H1 (cell line): ENCODE measurements around the gene ACSF2. TPM values are rescaled to one million over a fixed set of nuclear protein-coding genes. Genes with fewer than 3 reads are reported as not detected.

Experiments
- CTCF ChIA-PET: fragments of 300-600 bp; sonication (Branson Sonifier 250); formaldehyde crosslinking; loops from one replicate; lab custom pipeline; 2021; ENCODE audit not compliant: partially characterized antibody; lab: Charles Lee
- POLR2A ChIA-PET: fragments of 300-600 bp; sonication (Branson Sonifier 250); formaldehyde crosslinking; loops from one replicate; lab custom pipeline; 2021; ENCODE audit warnings: inconsistent platforms; ENCODE audit not compliant: partially characterized antibody; lab: Charles Lee
- DNase-seq, 2 experiments: peaks; one replicate each; pipeline versions ENCODE4 v3.0.0 to v3.0.0-alpha.2; 2010 to 2022; ENCODE audit warnings: low spot score in 2 of 2, low read depth in 1 of 2, mixed read lengths in 1 of 2
- FAIRE-seq: peaks from 2 replicates; lab custom pipeline; 2011; peaks lifted over from hg19 to GRCh38; lab: Jason Lieb, UNC
- H2AFZ ChIP-seq: 2 replicates; pipeline ENCODE4 v1.8.1; 2012; ENCODE audit warnings: low read length, inconsistent platforms
- H2AK5ac ChIP-seq: 2 replicates; pipeline ENCODE4 v1.6.1; 2013; ENCODE audit warnings: low read depth, low read length
- H2BK120ac ChIP-seq: replicated peaks from 2 replicates; pipeline ENCODE3; 2013; ENCODE audit warnings: low read depth, low read length, inconsistent platforms
- H2BK12ac ChIP-seq: 2 replicates; pipeline ENCODE4 v1.6.1; 2013; ENCODE audit warnings: low read depth, low read length
- H2BK15ac ChIP-seq: 2 replicates; pipeline ENCODE4 v1.6.1; 2013; ENCODE audit warnings: low read length
- H2BK20ac ChIP-seq: 2 replicates; pipeline ENCODE4 v1.6.1; 2013; ENCODE audit warnings: low read length
- H2BK5ac ChIP-seq: 2 replicates; pipeline ENCODE4 v1.6.1; 2013; ENCODE audit warnings: low read depth, low read length
- H3K14ac ChIP-seq: 2 replicates; pipeline ENCODE4 v1.6.1; 2013; ENCODE audit warnings: inconsistent platforms; ENCODE audit not compliant: insufficient read length
- H3K18ac ChIP-seq: 2 replicates; pipeline ENCODE4 v1.6.1; 2013; ENCODE audit warnings: low read length; ENCODE audit errors: extremely low read depth
- H3K23ac ChIP-seq: 2 replicates; pipeline ENCODE4 v1.6.1; 2013; ENCODE audit warnings: inconsistent platforms; ENCODE audit not compliant: insufficient read length
- H3K23me2 ChIP-seq: 2 replicates; pipeline ENCODE4 v1.6.1; 2013; ENCODE audit warnings: low read depth, low read length
- H3K27ac ChIP-seq: 2 replicates; pipeline ENCODE4 v1.6.1; 2011; ENCODE audit warnings: low read depth, low read length, inconsistent platforms
- H3K27me3 ChIP-seq, 4 experiments: replicated peaks in 1 of 4; 1 replicate in 1 of 4; 2 replicates in 3 of 4; pipeline versions ENCODE4 v1.6.1 to v1.8.1; 2011 to 2013; ENCODE audit warnings: low read length in 3 of 4, mild to moderate bottlenecking in 3 of 4, inconsistent platforms in 2 of 4, mixed read lengths in 2 of 4, moderate library complexity in 1 of 4; ENCODE audit not compliant: control insufficient read depth in 3 of 4, insufficient read depth in 3 of 4; ENCODE audit errors: extremely low read depth in 1 of 4
- H3K36me3 ChIP-seq, 4 experiments: 2 replicates each; pipeline versions ENCODE4 v1.6.1 to v1.8.1; 2011 to 2013; ENCODE audit warnings: mild to moderate bottlenecking in 4 of 4, low read length in 3 of 4, moderate library complexity in 2 of 4, control low read depth in 1 of 4, inconsistent platforms in 1 of 4; ENCODE audit not compliant: insufficient read depth in 4 of 4, control insufficient read depth in 2 of 4
- H3K4ac ChIP-seq: replicated peaks from 2 replicates; pipeline ENCODE3; 2013; ENCODE audit warnings: low read length, low read depth, mixed read lengths, inconsistent platforms; ENCODE audit not compliant: insufficient read length
- H3K4me1 ChIP-seq, 4 experiments: replicated peaks in 1 of 4; 1 replicate in 1 of 4; 2 replicates in 3 of 4; pipeline versions ENCODE4 v1.6.1 to v1.8.1; 2011 to 2013; ENCODE audit warnings: low read length in 3 of 4, inconsistent platforms in 2 of 4, mixed read lengths in 1 of 4; ENCODE audit not compliant: insufficient read depth in 4 of 4, control insufficient read depth in 3 of 4
- H3K4me2 ChIP-seq, 2 experiments: 2 replicates each; pipeline versions ENCODE4 v1.6.1 to v1.8.1; 2011 to 2013; ENCODE audit warnings: low read depth in 2 of 2, low read length in 2 of 2, control low read depth in 1 of 2, inconsistent platforms in 1 of 2, mild to moderate bottlenecking in 1 of 2; ENCODE audit not compliant: insufficient read depth in 1 of 2
- H3K4me3 ChIP-seq, 4 experiments: fragments of 200-600, 300-600 bp in 1 of 4; sonication (generic), shearing (Covaris generic), sonication (Bioruptor Twin) in 1 of 4; 2 replicates each; pipeline versions ENCODE4 v1.5.1 to v1.8.1; 2011 to 2016; ENCODE audit warnings: low read length in 4 of 4, low read depth in 3 of 4, control low read depth in 2 of 4, inconsistent platforms in 2 of 4, mild to moderate bottlenecking in 2 of 4, mixed read lengths in 1 of 4, moderate library complexity in 1 of 4; ENCODE audit not compliant: insufficient read depth in 2 of 4; ENCODE audit errors: extremely low read depth in 1 of 4
- H3K56ac ChIP-seq: replicated peaks from 2 replicates; pipeline ENCODE3; 2013; ENCODE audit warnings: low read depth, mild to moderate bottlenecking, mixed read lengths, low read length, inconsistent platforms; ENCODE audit not compliant: insufficient read length
- H3K79me1 ChIP-seq: 2 replicates; pipeline ENCODE4 v1.6.1; 2013; ENCODE audit warnings: low read depth, low read length, control low read depth
- H3K79me2 ChIP-seq, 2 experiments: 2 replicates each; pipeline versions ENCODE4 v1.6.1 to v1.8.1; 2012 to 2013; ENCODE audit warnings: low read length in 2 of 2, mild to moderate bottlenecking in 2 of 2, inconsistent platforms in 1 of 2; ENCODE audit not compliant: insufficient read depth in 2 of 2, control insufficient read depth in 1 of 2
- H3K9ac ChIP-seq, 4 experiments: replicated peaks in 1 of 4; 1 replicate in 1 of 4; 2 replicates in 3 of 4; pipeline versions ENCODE4 v1.6.1 to v1.8.1; 2011 to 2013; ENCODE audit warnings: low read depth in 3 of 4, low read length in 3 of 4, control low read depth in 2 of 4, mild to moderate bottlenecking in 2 of 4, moderate library complexity in 2 of 4, inconsistent platforms in 1 of 4; ENCODE audit errors: extremely low read depth in 1 of 4
- H3K9me3 ChIP-seq, 2 experiments: 2 replicates each; pipeline versions ENCODE4 v1.6.1 to v1.8.1; 2012 to 2013; ENCODE audit warnings: mild to moderate bottlenecking in 2 of 2, moderate library complexity in 2 of 2, control low read depth in 1 of 2, inconsistent platforms in 1 of 2, low read depth in 1 of 2, low read length in 1 of 2, mixed read lengths in 1 of 2; ENCODE audit not compliant: insufficient read depth in 2 of 2
- H4K20me1 ChIP-seq, 2 experiments: replicated peaks in 1 of 2; 2 replicates each; pipeline versions ENCODE3 to v1.8.1; 2011 to 2013; ENCODE audit warnings: inconsistent platforms in 2 of 2, low read length in 2 of 2, mild to moderate bottlenecking in 1 of 2; ENCODE audit not compliant: insufficient read depth in 2 of 2, control insufficient read depth in 1 of 2
- H4K5ac ChIP-seq: 2 replicates; pipeline ENCODE4 v1.6.1; 2013; ENCODE audit warnings: low read length, low read depth, mixed read lengths, inconsistent platforms; ENCODE audit not compliant: insufficient read length
- H4K8ac ChIP-seq: 2 replicates; pipeline ENCODE4 v1.8.0; 2013; ENCODE audit warnings: mild to moderate bottlenecking, moderate library complexity, low read length, inconsistent platforms; ENCODE audit not compliant: insufficient read depth; ENCODE audit errors: extremely low read depth
- H4K91ac ChIP-seq: replicated peaks from 2 replicates; pipeline ENCODE3; 2013; ENCODE audit warnings: low read length, mixed read lengths, inconsistent platforms; ENCODE audit not compliant: insufficient read length
- BCL11A ChIP-seq, 2 experiments: IDR thresholded peaks; one replicate each; pipeline ENCODE4 v1.6.1; 2011; ENCODE audit warnings: low read depth in 2 of 2, low read length in 2 of 2, mild to moderate bottlenecking in 2 of 2
- GTF2F1 ChIP-seq: IDR thresholded peaks from 2 replicates; pipeline ENCODE4 v1.6.1; 2012; ENCODE audit warnings: low read depth, low read length, improper control_type of control experiment, borderline replicate concordance
- SP2 ChIP-seq: IDR thresholded peaks from 2 replicates; pipeline ENCODE4 v1.6.1; 2012; ENCODE audit warnings: mild to moderate bottlenecking, low read length, inconsistent platforms
- TBP ChIP-seq: IDR thresholded peaks from 2 replicates; pipeline ENCODE4 v1.6.1; 2011; ENCODE audit warnings: low read depth, low read length, improper control_type of control experiment
- YY1 ChIP-seq: IDR thresholded peaks from 2 replicates; pipeline ENCODE4 v1.6.1; 2011; ENCODE audit warnings: low read depth, mild to moderate bottlenecking, low read length
- WGBS, 2 experiments: shearing (Covaris generic) in 1 of 2; methylation state at CpG; one replicate each; pipeline versions ENCODE4 v1.1.6 to v1.1.7; 2013 to 2015; ENCODE audit warnings: low lambda C conversion rate in 2 of 2, mixed read lengths in 2 of 2, inconsistent platforms in 1 of 2, low coverage in 1 of 2, missing lambda C conversion rate in 1 of 2; ENCODE audit not compliant: insufficient replicate concordance in 2 of 2, insufficient coverage in 1 of 2, insufficient read length in 1 of 2; ENCODE audit errors: extremely low coverage in 1 of 2, missing lambda C conversion rate in 1 of 2; 5-methylcytosine and 5-hydroxymethylcytosine counted together
- polyA plus RNA-seq, 7 experiments: library from polyadenylated mRNA; depleted of rRNA in 3 of 7; stranded (reverse) in 5 of 7; unstranded in 2 of 7; fragments of >200 nt in 5 of 7; fragments of 200-250 nt in 2 of 7; gene quantifications; 1 replicate in 5 of 7; 2 replicates in 1 of 7; 4 replicates in 1 of 7; pipeline versions ENCODE4 v1.2.1 to v1.2.3, GENCODE V29; 2011 to 2013; ENCODE audit warnings: missing spikeins in 2 of 7, mixed read lengths in 2 of 7
- total RNA-seq: library from RNA; stranded (reverse); fragmentation: NEBNext Ultra II Directional; extraction: Animal tissue kit (Norgen Biotek cat#: 25700); gene quantifications from 2 replicates; pipeline ENCODE4 v1.2.1, GENCODE V29; 2021
- TF ChIP-seq, protein P1 (sequence below), 3 experiments: IDR thresholded peaks; 1 replicate in 2 of 3; 2 replicates in 1 of 3; pipeline versions ENCODE4 v1.5.1 to v1.6.1; 2011; ENCODE audit warnings: low read length in 3 of 3, mild to moderate bottlenecking in 3 of 3, inconsistent platforms in 2 of 3, low read depth in 1 of 3, moderate library complexity in 1 of 3; ENCODE audit not compliant: insufficient read depth in 1 of 3; ENCODE audit errors: control extremely low read depth in 1 of 3

Gene ACSF2
- total and polyA plus RNA-seq, 2 of the 8 experiments (the other 6 are each of a cell fraction or from before 2014, with no cell fraction given), result 14.5 to 16.3 TPM

DNA sequence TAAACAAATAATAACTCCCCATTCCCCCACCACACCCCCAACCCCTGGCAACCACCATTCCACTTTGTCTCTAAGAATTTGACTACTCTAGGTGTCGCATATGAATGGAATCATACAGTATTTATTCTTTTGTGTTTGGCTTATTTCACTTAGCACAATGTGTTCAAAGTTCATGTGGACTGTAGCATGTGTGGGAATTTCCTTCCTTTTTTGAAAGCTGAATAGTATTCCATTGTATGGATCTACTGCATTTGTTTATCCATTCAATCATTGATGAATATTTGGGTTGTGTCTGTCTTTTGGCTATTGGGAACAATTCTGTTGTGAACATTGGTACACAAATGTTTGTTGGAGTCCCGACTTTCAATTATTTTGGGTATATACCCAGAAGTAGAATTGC lies 3.3 kb upstream of the ACSF2 start:
- Histone ChIP-seq H2BK5ac (no peak overlapping the region), H2BK20ac (no peak overlapping the region), H2BK15ac (no peak overlapping the region), H3K4me3 (no peak overlapping the region), H2BK120ac (no peak overlapping the region), H4K20me1 (no peaks in the 10 kb centered on the region), H3K4me1 (peaks cover 6 to 13% (median 10%) of the 10 kb centered on the region in 4 experiments), H4K5ac (no peak overlapping the region), H3K14ac (no peak overlapping the region), H3K9ac (no peak overlapping the region), H3K27me3 (peaks cover 0 to 2% (median 0%) of the 10 kb centered on the region in 4 experiments; a peak in 3 of 7 replicates), H3K79me1 (no peaks in the 10 kb centered on the region), H3K4ac (no peak overlapping the region), H3K23ac (no peak overlapping the region), H2BK12ac (no peak overlapping the region), H2AFZ (no peak overlapping the region), H3K27ac (no peak overlapping the region), H2AK5ac (no peak overlapping the region), H3K36me3 (no peaks in the 10 kb centered on the region), H3K79me2 (no peaks in the 10 kb centered on the region), H3K56ac (no peak overlapping the region), H3K23me2 (peaks cover 11% of the 10 kb centered on the region; the same call in 1 of the 2 replicates), H4K8ac (no peak overlapping the region), H3K4me2 (no peak overlapping the region), H4K91ac (no peak overlapping the region), H3K18ac (no peak overlapping the region), H3K9me3 (peaks cover 3% of the 10 kb centered on the region in 2 experiments; a peak in 1 of 4 replicates)
- ChIA-PET POLR2A (no interaction called here), CTCF (interaction anchor here (0.9 to 2.2 kb wide), 3 partner anchors 25 to 419 kb away, joined by 3 to 14 read pairs (median 3); partner anchors contain the start of gene LRRC59)
- TF ChIP-seq, protein P1, sequence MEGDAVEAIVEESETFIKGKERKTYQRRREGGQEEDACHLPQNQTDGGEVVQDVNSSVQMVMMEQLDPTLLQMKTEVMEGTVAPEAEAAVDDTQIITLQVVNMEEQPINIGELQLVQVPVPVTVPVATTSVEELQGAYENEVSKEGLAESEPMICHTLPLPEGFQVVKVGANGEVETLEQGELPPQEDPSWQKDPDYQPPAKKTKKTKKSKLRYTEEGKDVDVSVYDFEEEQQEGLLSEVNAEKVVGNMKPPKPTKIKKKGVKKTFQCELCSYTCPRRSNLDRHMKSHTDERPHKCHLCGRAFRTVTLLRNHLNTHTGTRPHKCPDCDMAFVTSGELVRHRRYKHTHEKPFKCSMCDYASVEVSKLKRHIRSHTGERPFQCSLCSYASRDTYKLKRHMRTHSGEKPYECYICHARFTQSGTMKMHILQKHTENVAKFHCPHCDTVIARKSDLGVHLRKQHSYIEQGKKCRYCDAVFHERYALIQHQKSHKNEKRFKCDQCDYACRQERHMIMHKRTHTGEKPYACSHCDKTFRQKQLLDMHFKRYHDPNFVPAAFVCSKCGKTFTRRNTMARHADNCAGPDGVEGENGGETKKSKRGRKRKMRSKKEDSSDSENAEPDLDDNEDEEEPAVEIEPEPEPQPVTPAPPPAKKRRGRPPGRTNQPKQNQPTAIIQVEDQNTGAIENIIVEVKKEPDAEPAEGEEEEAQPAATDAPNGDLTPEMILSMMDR (IDR thresholded peaks at IDR 0.05; ENCODE audit: control extremely low read depth in 1 of 3, insufficient read depth in 1 of 3, low read depth in 1 of 3, low read length in 3 of 3), result no peak
- TF ChIP-seq BCL11A (IDR thresholded peaks at IDR 0.05; ENCODE audit: low read depth in 2 of 2, low read length in 2 of 2), result no peak
- no peak for TF ChIP-seq TBP
- no peak for TF ChIP-seq GTF2F1
- no peak for TF ChIP-seq YY1
- TF ChIP-seq SP2, result no peak
- 86% methylated on average over 2 of the region's 2 CpGs; no CpG with 5 or more reads in 1 of the 2 experiments for WGBS, 2 experiments
- FAIRE-seq, result no peak
- DNase-seq, result no peak
